ENCODE results near the gene TET2. TPM values are rescaled to one million over a fixed set of nuclear protein-coding genes. Genes with fewer than 3 reads are reported as not detected.

TET2 gene
- total RNA-seq, 1 experiment from 2014 or later = 7.0 TPM

- POLR2A ChIA-PET = no interaction called here
- CTCF ChIA-PET = no interaction called here
- H3K4me3 ChIP-seq (ENCODE audit: low read depth in 2 of 2, low read length in 2 of 2) = no peak overlapping the region
Measured at GRCh38 chr4:105106426-105106825, 40.2 kb upstream of the TET2 start.

GRCh38 chr4:105107095-105107856 lies 39.4 kb upstream of the TET2 start:
- ChIA-PET POLR2A (no interaction called here), CTCF (no interaction called here)
- Histone ChIP-seq H3K27me3 (ENCODE audit: control insufficient read depth, insufficient read depth, low read length) (no peaks in the 10 kb centered on the region), H3K4me1 (ENCODE audit: control insufficient read depth, insufficient read depth, low read length) (no peaks in the 10 kb centered on the region), H3K9me3 (ENCODE audit: control insufficient read depth, insufficient read depth, low read depth, low read length) (no peaks in the 10 kb centered on the region), H3K4me3 (ENCODE audit: low read depth in 2 of 2, low read length in 2 of 2) (no peak overlapping the region), H3K27ac (ENCODE audit: low read length) (no peak overlapping the region), H3K36me3 (ENCODE audit: control insufficient read depth, insufficient read depth, low read length) (no peaks in the 10 kb centered on the region)
- ATAC-seq (no peak), DNase-seq (ENCODE audit: low read depth, low spot score) (no peak)
- intact Hi-C loops (cut with micrococcal nuclease; ENCODE audit: unreplicated experiment) = no loop called here
- in situ Hi-C loops (cut with HindIII; ENCODE audit: low pct_unique_long_range_greater_than_20kb, low sequenced_read_pairs) = no loop called here
- TF ChIP-seq, protein P1, sequence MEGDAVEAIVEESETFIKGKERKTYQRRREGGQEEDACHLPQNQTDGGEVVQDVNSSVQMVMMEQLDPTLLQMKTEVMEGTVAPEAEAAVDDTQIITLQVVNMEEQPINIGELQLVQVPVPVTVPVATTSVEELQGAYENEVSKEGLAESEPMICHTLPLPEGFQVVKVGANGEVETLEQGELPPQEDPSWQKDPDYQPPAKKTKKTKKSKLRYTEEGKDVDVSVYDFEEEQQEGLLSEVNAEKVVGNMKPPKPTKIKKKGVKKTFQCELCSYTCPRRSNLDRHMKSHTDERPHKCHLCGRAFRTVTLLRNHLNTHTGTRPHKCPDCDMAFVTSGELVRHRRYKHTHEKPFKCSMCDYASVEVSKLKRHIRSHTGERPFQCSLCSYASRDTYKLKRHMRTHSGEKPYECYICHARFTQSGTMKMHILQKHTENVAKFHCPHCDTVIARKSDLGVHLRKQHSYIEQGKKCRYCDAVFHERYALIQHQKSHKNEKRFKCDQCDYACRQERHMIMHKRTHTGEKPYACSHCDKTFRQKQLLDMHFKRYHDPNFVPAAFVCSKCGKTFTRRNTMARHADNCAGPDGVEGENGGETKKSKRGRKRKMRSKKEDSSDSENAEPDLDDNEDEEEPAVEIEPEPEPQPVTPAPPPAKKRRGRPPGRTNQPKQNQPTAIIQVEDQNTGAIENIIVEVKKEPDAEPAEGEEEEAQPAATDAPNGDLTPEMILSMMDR (IDR thresholded peaks at IDR 0.05) = no peak
- TF ChIP-seq TCF7L2 (IDR thresholded peaks at IDR 0.05; ENCODE audit: low read depth, low read length) = no peak
- TF ChIP-seq SIN3A (IDR thresholded peaks at IDR 0.05; ENCODE audit: borderline replicate concordance, insufficient read depth, low read depth, low read length) = no peak
- TF ChIP-seq, protein P2, sequence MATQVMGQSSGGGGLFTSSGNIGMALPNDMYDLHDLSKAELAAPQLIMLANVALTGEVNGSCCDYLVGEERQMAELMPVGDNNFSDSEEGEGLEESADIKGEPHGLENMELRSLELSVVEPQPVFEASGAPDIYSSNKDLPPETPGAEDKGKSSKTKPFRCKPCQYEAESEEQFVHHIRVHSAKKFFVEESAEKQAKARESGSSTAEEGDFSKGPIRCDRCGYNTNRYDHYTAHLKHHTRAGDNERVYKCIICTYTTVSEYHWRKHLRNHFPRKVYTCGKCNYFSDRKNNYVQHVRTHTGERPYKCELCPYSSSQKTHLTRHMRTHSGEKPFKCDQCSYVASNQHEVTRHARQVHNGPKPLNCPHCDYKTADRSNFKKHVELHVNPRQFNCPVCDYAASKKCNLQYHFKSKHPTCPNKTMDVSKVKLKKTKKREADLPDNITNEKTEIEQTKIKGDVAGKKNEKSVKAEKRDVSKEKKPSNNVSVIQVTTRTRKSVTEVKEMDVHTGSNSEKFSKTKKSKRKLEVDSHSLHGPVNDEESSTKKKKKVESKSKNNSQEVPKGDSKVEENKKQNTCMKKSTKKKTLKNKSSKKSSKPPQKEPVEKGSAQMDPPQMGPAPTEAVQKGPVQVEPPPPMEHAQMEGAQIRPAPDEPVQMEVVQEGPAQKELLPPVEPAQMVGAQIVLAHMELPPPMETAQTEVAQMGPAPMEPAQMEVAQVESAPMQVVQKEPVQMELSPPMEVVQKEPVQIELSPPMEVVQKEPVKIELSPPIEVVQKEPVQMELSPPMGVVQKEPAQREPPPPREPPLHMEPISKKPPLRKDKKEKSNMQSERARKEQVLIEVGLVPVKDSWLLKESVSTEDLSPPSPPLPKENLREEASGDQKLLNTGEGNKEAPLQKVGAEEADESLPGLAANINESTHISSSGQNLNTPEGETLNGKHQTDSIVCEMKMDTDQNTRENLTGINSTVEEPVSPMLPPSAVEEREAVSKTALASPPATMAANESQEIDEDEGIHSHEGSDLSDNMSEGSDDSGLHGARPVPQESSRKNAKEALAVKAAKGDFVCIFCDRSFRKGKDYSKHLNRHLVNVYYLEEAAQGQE (IDR thresholded peaks at IDR 0.05; ENCODE audit: insufficient read depth in 1 of 2, low read depth in 2 of 2, low read length in 1 of 2) = no peak
- no peak for TF ChIP-seq POLR2AphosphoS5 (IDR thresholded peaks at IDR 0.05; ENCODE audit: low read depth, low read length)
- no TSS peak for BruUV-seq (replicated peaks)

More at GRCh38 chr4:105106426-105106825, 40.2 kb upstream of the TET2 start:
- in situ Hi-C loops (cut with HindIII; ENCODE audit: low pct_unique_long_range_greater_than_20kb, low sequenced_read_pairs) = no loop called here
- H3K27ac ChIP-seq (ENCODE audit: low read length) = no peak overlapping the region
- H3K27me3 ChIP-seq (ENCODE audit: control insufficient read depth, insufficient read depth, low read length) = no peaks in the 10 kb centered on the region
- no TSS peak for BruUV-seq (replicated peaks)
- no peaks in the 10 kb centered on the region for H3K9me3 ChIP-seq (ENCODE audit: control insufficient read depth, insufficient read depth, low read depth, low read length)
- no peaks in the 10 kb centered on the region for H3K36me3 ChIP-seq (ENCODE audit: control insufficient read depth, insufficient read depth, low read length)
- ATAC-seq (no peak), DNase-seq (ENCODE audit: low read depth, low spot score) (no peak)
- TF ChIP-seq, protein P1 (IDR thresholded peaks at IDR 0.05) = no peak
- TF ChIP-seq SIN3A (IDR thresholded peaks at IDR 0.05; ENCODE audit: borderline replicate concordance, insufficient read depth, low read depth, low read length) = no peak
- TF ChIP-seq, protein P2 (IDR thresholded peaks at IDR 0.05; ENCODE audit: insufficient read depth in 1 of 2, low read depth in 2 of 2, low read length in 1 of 2) = no peak
- TF ChIP-seq TCF7L2 (IDR thresholded peaks at IDR 0.05; ENCODE audit: low read depth, low read length) = no peak
- no peak for TF ChIP-seq POLR2AphosphoS5 (IDR thresholded peaks at IDR 0.05; ENCODE audit: low read depth, low read length)
- H3K4me1 ChIP-seq (ENCODE audit: control insufficient read depth, insufficient read depth, low read length) = no peaks in the 10 kb centered on the region
- intact Hi-C loops (cut with micrococcal nuclease; ENCODE audit: unreplicated experiment) = no loop called here

Measured in Panc1 (cell line).